ENCODE results near the gene HIVEP3. TPM values are rescaled to one million over a fixed set of nuclear protein-coding genes. Genes with fewer than 3 reads are reported as not detected.

The HIVEP3 gene
- total and polyA plus RNA-seq, 2 of the 13 experiments (the other 11 are each of a cell fraction or from before 2014, with no cell fraction given): 0.05 TPM; not detected in 1

DNA sequence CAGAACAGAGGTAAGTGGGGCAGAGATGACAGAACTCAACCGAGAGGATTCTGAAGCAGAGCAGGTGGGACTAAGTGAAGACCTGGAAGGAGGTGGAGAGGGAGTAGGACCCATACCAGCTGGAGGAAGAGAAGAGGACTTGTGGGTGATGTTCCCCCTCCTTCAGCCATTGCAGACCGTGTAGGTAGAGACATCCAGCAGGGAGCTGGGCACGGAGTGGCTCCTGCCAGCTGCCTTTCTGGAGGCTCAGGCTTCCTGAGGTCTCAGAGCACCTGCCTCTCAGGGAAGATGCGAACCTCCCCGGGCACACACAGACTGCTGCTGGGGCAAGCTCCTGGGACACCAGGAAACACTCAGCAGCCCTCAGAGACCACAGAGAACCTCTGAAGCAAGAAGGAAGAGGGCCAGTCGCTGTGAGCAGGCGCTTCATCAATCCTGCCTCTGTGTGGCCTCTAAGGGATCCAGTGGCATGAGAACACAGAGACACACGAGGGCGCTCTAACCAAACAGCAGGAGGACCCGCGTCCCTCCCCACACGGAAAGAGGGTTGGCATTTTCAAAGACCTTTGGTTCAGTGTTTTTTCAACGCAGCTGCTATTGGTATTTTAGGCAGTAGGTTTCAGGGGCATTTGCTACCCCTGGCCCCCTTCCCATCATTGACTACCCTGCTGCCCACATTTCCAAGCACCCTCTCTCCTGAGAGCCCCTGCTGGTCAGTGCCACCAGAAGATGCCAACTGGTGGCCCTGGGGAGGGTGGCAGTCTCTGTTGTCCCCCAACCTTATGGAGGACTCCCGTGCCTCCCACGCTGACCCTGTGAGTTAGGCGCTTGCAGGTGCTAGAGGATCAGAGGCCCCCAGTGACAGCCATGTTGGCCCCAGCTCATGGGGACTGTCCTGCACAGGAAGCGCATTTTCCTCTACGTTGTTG is 344.7 kb downstream of the HIVEP3 start:
- FAIRE-seq: peak; percentile 34

More for the DNA sequence above, 344.7 kb downstream of the HIVEP3 start:
- Histone ChIP-seq H3K9me3 (ENCODE audit: low read length) (no peaks in the 10 kb centered on the region), H3K27me3 (ENCODE audit: control insufficient read depth in 1 of 2, insufficient read depth in 2 of 2, low read length in 2 of 2) (peaks cover 0 to 9% of the 10 kb centered on the region in 2 experiments; a peak in 1 of 5 replicates), H3K9ac (ENCODE audit: insufficient read depth, low read depth, low read length) (no peak overlapping the region), H3K4me3 (replicated peaks in 1 of 3; ENCODE audit: insufficient read depth in 1 of 3, low read depth in 2 of 3, low read length in 3 of 3) (no peak overlapping the region), H3K4me2 (ENCODE audit: low read depth, low read length) (no peak overlapping the region), H2AFZ (ENCODE audit: low read length) (no peak overlapping the region), H4K20me1 (ENCODE audit: insufficient read depth, low read length) (no peaks in the 10 kb centered on the region), H3K4me1 (ENCODE audit: insufficient read depth, low read length) (no peaks in the 10 kb centered on the region), H3K36me3 (replicated peaks in 1 of 2; ENCODE audit: control insufficient read depth in 1 of 2, insufficient read depth in 2 of 2, low read length in 2 of 2) (no peaks in the 10 kb centered on the region), H3K27ac (ENCODE audit: extremely low read length, insufficient read depth, low read length) (no peak overlapping the region), H3K79me2 (ENCODE audit: insufficient read depth, low read length) (no peaks in the 10 kb centered on the region)
- CTCF ChIA-PET (ENCODE audit: low intra/inter-chr PET ratio, low total read pairs): no interaction called here
- BruUV-seq (replicated peaks): no TSS peak
- in situ Hi-C loops (cut with HindIII; ENCODE audit: extremely low pct_ligation_motif_present, low pct_unique_long_range_greater_than_20kb): no loop called here
- POLR2A ChIA-PET: no interaction called here
- 22% methylated on average over 6 of the region's 18 CpGs for WGBS (ENCODE audit: low lambda C conversion rate)
- DNase-seq (ENCODE audit: low spot score): peak; percentile 49
- TF ChIP-seq, protein P1, sequence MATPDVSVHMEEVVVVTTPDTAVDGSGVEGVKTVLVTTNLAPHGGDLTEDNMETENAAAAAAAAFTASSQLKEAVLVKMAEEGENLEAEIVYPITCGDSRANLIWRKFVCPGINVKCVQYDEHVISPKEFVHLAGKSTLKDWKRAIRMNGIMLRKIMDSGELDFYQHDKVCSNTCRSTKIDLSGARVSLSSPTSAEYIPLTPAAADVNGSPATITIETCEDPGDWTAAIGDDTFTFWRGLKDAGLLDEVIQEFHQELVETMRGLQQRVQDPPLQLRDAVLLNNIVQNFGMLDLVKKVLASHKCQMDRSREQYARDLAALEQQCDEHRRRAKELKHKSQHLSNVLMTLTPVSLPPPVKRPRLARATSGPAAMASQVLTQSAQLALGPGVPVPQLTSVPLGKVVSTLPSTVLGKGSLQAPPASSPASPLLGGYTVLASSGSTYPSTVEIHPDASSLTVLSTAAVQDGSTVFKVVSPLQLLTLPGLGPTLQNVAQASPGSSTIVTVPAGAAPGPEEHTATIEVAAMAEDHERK (CRISPR knock-in tag; IDR thresholded peaks at IDR 0.05; ENCODE audit: low read depth): no peak
- peak; percentile 90 for TF ChIP-seq CTCF (CRISPR knock-in tag; IDR thresholded peaks at IDR 0.05)
- peak; percentile 53; the same call in 1 of the 2 replicates for TF ChIP-seq SMC3 (IDR thresholded peaks at IDR 0.05; ENCODE audit: low read length)
- no peak for TF ChIP-seq ZNF317 (CRISPR knock-in tag; IDR thresholded peaks at IDR 0.05)
- peak; percentile 77 for TF ChIP-seq STAG1 (CRISPR knock-in tag; IDR thresholded peaks at IDR 0.05)
- TF ChIP-seq HNRNPL (IDR thresholded peaks at IDR 0.05; ENCODE audit: low read depth, low read length): 0 out of 2 replicates have a peak, but pooled peaks have one; percentile 29
- TF ChIP-seq XRCC5 (optimal IDR thresholded peaks at IDR 0.05; ENCODE audit: low read length): peak; percentile 67
- TF ChIP-seq ZNF574 (CRISPR knock-in tag; IDR thresholded peaks at IDR 0.05): 0 out of 2 replicates have a peak, but pooled peaks have one; percentile 30
- peak; percentile 70; the same call in 1 of the 2 replicates for TF ChIP-seq RAD21 (CRISPR knock-in tag; IDR thresholded peaks at IDR 0.05)
- TF ChIP-seq HMGXB4 (CRISPR knock-in tag; IDR thresholded peaks at IDR 0.05; ENCODE audit: borderline replicate concordance in 1 of 2, low read depth in 1 of 2): 0 out of 4 replicates have a peak, but pooled peaks of 1 of the 2 experiments have one; percentile 28
- TF ChIP-seq MAZ (IDR thresholded peaks at IDR 0.05; ENCODE audit: borderline replicate concordance, low read depth, low read length): 0 out of 2 replicates have a peak, but pooled peaks have one; percentile 39
- no peak for TF ChIP-seq MAZ (CRISPR knock-in tag; IDR thresholded peaks at IDR 0.05; ENCODE audit: low read depth)
- ATAC-seq: peak; percentile 96
- intact Hi-C loops (cut with micrococcal nuclease; ENCODE audit: unreplicated experiment): no loop called here

All from HepG2 (cell line).